GM19463 (cell line): Measurements from ENCODE around the gene WARS2.

ENCODE experiments used
- ATAC-seq: cut with Tn5 transposase; IDR thresholded peaks from one replicate; pipeline ENCODE4 v1.9.1; 2021; ENCODE audit warnings: mild to moderate bottlenecking, moderate library complexity; ENCODE audit not compliant: unreplicated experiment

Gene WARS2

DNA sequence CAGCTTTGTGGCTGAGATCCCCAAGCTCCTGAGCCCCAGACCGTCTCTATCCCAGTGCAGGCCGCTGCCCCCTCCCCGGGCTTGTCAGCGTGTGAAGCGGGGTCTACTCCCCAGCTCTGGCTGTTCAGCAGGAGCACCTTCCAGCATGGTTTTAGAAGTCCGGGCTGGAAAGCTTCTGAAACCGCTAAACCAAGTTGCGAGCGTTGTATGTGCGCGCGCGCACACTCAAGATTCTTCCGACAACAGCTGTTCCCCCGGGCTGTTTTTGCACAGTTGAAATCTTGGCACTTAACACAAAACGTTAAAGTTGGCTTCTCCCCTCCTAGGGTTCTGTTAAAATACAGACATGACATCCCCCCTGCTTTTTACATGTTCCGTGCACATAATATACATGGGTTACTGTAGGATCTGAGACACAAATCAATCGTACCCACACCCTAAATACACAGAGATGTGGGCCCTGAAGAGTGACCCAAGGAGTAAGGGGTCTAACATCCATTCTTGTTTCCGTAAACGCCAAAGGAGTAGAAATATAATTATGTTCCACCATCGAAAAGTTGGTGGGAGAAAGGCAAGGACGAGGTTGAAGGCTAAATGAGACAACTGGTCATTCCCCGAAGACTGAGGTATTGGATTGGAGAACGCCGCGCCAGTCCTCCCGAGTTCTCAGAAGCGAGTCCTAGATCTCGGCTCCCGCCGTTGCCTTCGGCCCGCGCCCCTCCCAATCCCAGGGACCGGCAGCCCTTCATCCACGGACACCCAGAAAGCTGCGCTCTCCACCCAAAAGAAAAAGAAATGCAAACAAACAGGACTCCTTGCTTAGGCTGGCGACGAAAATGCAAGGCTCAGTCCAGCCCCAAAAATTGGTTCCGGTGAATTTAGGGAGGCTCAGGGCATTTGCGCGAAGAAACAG is 153.6 kb downstream of the WARS2 start:
- no peak for ATAC-seq

DNA sequence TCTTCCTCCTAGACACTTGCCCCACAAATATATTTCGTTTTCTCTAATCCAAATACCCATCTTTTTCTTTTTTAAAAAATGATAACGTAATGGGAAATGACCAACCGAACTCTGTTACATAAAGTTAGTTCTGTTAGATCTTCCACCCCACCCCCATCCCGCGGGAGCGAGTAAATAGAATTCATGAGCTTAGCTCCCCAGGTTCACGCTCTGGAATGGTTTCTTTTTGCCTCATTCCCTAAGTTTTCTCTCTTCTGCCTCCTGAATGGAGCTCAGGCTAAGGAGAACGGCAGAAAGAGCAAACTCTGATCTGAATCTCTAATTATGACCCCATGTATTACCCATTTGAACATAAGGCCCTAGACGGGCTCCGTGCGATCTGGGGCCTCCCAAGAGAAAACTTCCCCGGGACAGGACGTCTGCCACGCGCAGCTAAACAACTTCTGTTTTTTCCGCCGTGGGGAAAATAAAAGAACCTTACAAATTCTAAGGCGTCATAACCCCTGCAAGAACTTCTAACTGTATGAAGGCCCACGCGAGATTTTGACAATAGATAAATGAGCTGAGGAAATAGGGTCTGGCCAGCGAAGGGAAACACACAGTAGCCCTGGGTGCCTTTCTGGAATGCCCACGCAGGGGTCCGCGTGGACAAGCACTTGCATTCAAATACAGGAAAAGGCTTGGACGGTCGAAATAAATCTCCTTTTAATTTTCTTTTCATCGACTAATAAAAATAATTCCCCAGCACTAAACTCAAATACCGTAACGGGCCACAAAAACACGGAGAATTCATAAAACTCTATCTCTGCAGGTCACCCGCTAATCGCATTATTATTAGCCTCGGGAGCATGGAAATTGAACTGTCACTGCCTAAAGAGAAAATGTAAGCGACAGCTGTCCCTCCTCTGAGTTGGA is 154.6 kb downstream of the WARS2 start:
- no peak for ATAC-seq

DNA sequence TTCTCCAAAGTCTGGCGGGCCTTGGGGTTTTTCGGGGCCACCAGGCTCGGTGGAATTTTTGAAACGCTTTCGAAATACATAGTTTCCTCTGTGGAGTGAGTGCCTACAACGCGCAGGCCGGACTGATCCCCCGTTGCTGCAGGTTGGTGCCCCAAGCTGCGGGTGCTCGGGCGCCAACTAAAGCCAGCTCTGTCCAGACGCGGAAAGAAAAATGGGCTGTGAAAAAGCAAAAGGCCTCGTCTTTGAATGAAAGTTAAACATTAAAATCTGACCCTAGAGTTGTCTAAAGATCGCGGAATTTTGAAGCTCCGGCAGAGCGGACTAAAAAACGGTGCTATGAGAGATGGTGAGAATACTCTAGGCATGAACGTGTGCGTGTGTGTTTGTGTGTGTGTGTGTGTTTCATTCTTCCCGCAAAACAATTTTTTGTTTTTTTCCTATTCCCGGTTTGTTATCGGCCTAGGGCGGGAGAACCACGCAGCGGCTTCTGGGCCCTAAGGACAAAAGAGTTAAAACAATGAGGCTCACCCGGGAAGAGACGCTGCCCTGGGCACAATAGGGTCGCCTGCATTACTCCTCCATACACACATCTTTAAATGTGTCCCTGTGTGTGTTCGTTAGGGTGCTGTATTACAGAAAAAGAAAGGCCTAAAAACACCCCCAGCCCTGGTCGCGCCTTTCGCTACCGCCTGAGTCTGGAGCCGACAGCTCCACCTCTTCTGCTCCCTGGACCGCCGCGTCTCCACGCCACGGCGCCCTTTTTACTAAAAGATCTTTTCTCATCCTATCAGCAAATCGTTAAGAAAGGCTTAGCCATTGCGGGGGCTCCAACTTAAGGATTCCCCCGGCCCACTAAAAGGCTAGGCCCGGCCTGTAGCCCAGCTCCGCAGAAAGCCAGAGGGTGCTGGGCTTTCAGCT is 155.5 kb downstream of the WARS2 start:
- no peak for ATAC-seq

DNA sequence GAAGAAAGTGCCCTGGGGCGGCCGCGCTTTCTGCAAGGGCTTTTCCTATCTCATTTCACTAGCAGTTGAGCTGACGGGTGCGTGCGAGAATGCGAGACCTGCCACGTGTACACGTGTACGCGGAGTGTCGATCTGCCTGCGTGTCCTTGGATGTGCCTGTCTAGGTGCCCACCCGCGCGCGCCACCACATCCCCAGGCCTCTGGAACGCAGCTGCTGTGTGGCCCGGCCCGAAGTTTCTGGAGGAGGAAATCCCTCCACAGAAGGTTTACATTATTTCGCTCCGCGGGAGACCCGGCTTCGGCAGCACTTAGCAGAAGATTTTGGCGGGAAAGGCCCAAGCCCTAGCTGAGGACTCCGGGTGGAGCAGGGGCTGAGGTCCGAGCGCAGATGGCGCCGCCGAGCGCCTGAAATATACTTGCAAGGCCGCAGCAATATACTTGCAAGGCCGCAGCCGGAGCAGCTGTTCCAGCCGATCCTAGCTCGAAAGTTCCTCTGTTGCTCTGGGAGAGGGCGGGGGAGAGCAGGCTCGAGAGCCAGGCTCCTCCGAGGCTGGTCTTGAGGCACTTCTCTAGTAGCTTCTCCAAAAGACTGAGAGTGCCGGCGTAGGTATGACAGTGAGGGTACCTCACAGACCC is 156.2 kb downstream of the WARS2 start:
- no peak for ATAC-seq

DNA sequence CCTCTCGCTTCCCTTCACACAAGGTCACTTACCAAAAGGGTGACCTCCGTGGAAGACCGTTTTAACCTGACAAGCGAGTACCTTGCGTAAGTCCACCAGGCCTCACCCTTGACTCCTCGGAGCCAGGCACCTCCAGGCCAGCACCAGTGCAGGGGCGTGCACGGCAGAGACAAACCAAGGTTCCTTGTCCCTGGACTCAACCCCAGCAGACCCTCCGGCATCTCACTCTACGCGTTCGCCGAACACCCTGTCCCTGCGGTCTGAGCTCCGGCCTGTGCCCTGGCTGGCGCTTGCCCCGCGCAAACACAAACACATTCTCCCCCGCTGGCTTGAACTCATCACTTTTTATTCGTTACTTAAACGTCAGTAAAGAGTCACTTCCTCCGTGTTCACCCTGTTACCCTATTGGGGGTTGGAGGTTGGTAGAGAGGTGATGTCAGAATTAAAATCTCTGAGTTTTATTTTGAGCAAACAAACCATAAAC is 156.9 kb downstream of the WARS2 start:
- no peak for ATAC-seq

DNA sequence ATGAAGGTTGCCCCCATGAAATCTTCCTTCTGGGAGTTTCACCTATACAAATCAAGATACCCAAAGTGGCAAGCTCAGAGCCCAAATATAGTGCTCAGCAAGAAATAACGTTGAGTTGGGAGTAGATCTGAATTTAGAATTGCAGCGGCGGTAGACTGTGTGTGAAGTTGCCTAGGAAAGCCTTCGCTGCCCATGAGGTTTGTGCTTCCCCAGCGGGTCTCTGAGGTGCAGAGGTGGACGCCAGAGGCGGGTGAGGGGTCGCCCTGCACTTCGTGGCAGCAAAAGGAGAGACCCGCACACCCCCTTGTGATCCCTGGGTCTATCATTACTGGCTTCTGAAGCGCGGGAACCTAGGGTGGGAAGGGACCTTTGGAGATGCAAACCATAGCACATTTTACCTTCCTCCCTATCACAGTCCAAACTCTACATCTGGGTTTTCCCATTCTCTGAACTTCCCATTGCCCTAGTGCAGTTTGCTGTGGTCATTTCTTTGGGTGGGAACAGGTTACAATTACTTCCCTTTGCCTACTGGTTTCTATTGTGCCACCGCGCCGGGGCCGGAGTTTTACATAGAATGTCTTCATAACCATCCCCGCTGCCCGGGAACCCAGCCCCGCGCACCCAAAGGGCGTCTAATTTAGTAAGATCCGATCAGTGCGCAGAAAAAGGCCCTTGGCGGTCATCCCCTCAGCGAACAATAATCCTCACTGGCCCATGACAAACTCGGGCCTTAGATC is 157.5 kb downstream of the WARS2 start:
- ATAC-seq: no peak

DNA sequence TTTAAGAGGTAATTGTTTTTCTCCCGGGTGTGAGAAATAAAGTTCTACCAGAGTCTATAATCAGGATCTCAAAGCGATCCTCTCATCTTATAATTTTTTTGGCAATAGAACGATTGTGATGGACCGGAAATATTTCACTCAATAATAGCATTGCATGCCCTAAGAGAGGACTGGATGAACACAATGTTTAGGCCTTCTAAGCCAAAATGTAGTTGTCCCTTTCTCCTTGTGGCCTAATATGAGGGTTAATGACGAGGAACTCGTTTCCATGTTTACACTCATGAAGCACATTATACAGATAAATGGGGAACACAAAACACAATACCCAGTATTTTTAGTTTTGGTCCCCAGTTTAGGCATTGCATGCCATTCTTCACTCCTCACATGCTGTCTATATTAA is 158.2 kb downstream of the WARS2 start:
- ATAC-seq: no peak

DNA sequence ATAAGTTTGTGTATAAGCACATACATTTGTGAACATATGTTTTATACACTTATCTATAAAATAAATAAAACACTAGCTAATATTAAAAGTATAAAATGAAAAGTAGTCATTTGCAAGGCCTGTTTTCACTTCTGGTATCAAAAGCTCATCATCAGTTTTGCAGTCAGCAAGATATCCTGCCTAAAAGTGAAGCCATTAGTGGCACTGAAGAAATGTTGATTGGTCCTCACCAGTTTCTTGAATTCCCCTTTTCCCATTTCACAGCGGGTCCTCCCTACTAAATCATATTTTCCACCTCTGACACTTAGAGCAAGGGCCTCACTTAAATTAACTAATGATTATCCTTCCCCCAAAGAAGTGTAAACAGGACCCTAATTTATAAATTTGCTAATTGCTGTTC is 159.0 kb downstream of the WARS2 start:
- ATAC-seq: no peak
